Liver (tissue), 9 donors: ENCODE measurements around the gene AJAP1. TPM values are rescaled to one million over a fixed set of nuclear protein-coding genes. Genes with fewer than 3 reads are reported as not detected.

Experiments
- DNase-seq: peaks from one replicate; pipeline ENCODE4 v3.0.0-alpha.2; 2017; ENCODE audit warnings: low spot score
- H3K27ac ChIP-seq, 2 donors: one replicate each; pipeline ENCODE4 v1.7.0; 2013; ENCODE audit warnings: inconsistent platforms in 2 of 2, low read length in 2 of 2, control low read depth in 1 of 2, low read depth in 1 of 2, mild to moderate bottlenecking in 1 of 2
- H3K27me3 ChIP-seq, 4 donors: one replicate each; pipeline versions ENCODE4 v1.6.1 to v1.7.0; 2013; ENCODE audit warnings: low read length in 3 of 4, inconsistent platforms in 1 of 4, mild to moderate bottlenecking in 1 of 4, moderate library complexity in 1 of 4; ENCODE audit not compliant: control insufficient read depth in 4 of 4, insufficient read depth in 4 of 4
- H3K36me3 ChIP-seq, 4 donors: one replicate each; pipeline versions ENCODE4 v1.6.1 to v1.7.0; 2013; ENCODE audit warnings: low read length in 3 of 4, mild to moderate bottlenecking in 3 of 4, low read depth in 1 of 4, moderate library complexity in 1 of 4; ENCODE audit not compliant: control insufficient read depth in 4 of 4, insufficient read depth in 3 of 4
- H3K4me1 ChIP-seq, 4 donors: one replicate each; pipeline versions ENCODE4 v1.6.1 to v1.7.0; 2013; ENCODE audit warnings: low read length in 3 of 4, mild to moderate bottlenecking in 3 of 4, moderate library complexity in 1 of 4; ENCODE audit not compliant: control insufficient read depth in 4 of 4, insufficient read depth in 4 of 4
- H3K4me3 ChIP-seq, 3 donors: one replicate each; pipeline versions ENCODE4 v1.6.1 to v1.7.0; 2013; ENCODE audit warnings: low read length in 3 of 3, control low read depth in 1 of 3, low read depth in 1 of 3, mild to moderate bottlenecking in 1 of 3
- H3K9ac ChIP-seq, 2 donors: one replicate each; pipeline ENCODE4 v1.7.0; 2013; ENCODE audit warnings: low read length in 2 of 2, mild to moderate bottlenecking in 2 of 2, moderate library complexity in 2 of 2, control low read depth in 1 of 2, low read depth in 1 of 2
- H3K9me3 ChIP-seq, 4 donors: one replicate each; pipeline versions ENCODE4 v1.6.1 to v1.7.0; 2013; ENCODE audit warnings: low read length in 3 of 4; ENCODE audit not compliant: control insufficient read depth in 4 of 4
- ATF3 ChIP-seq: IDR thresholded peaks from 2 replicates; pipeline ENCODE4 v1.6.1; 2016; ENCODE audit warnings: antibody characterized with exemption
- CTCF ChIP-seq: fragments of 150-350 bp; IDR thresholded peaks from 2 replicates; pipeline ENCODE4 v1.5.1; 2017; ENCODE audit warnings: improper control_type of control experiment, low read depth, low read length; ENCODE audit not compliant: missing input control
- EGR1 ChIP-seq, 2 donors: IDR thresholded peaks; 2 replicates each; pipeline ENCODE4 v1.6.1; 2016 to 2018; ENCODE audit warnings: antibody characterized with exemption in 2 of 2, low read depth in 2 of 2
- FOXA1 ChIP-seq: IDR thresholded peaks from 2 replicates; pipeline ENCODE4 v1.6.1; 2016; ENCODE audit warnings: antibody characterized with exemption
- FOXA2 ChIP-seq: IDR thresholded peaks from 2 replicates; pipeline ENCODE4 v1.6.1; 2016; ENCODE audit warnings: antibody characterized with exemption
- GABPA ChIP-seq, 2 donors: IDR thresholded peaks in 1 of 2; conservative IDR thresholded peaks in 1 of 2; 2 replicates each; pipeline ENCODE4 v1.6.1; 2016; ENCODE audit warnings: antibody characterized with exemption in 2 of 2, mild to moderate bottlenecking in 1 of 2, moderate library complexity in 1 of 2
- HNF4A ChIP-seq, 2 donors: conservative IDR thresholded peaks; 2 replicates each; pipeline ENCODE4 v1.6.1; 2016; ENCODE audit warnings: antibody characterized with exemption in 2 of 2, mild to moderate bottlenecking in 2 of 2
- JUND ChIP-seq, 2 donors: IDR thresholded peaks; 2 replicates each; pipeline ENCODE4 v1.6.1; 2016; ENCODE audit warnings: antibody characterized with exemption in 2 of 2
- MAX ChIP-seq: IDR thresholded peaks from 2 replicates; pipeline ENCODE4 v1.6.1; 2016; ENCODE audit warnings: antibody characterized with exemption
- NR2F2 ChIP-seq: IDR thresholded peaks from 2 replicates; pipeline ENCODE4 v1.6.1; 2016; ENCODE audit warnings: antibody characterized with exemption
- RAD21 ChIP-seq, 2 donors: IDR thresholded peaks; 2 replicates each; pipeline ENCODE4 v1.6.1; 2016; ENCODE audit warnings: antibody characterized with exemption in 2 of 2, mild to moderate bottlenecking in 2 of 2
- REST ChIP-seq: IDR thresholded peaks from 2 replicates; pipeline ENCODE4 v1.6.1; 2016; ENCODE audit warnings: antibody characterized with exemption, mild to moderate bottlenecking
- RXRA ChIP-seq, 2 donors: IDR thresholded peaks; 2 replicates each; pipeline ENCODE4 v1.6.1; 2017 to 2018; ENCODE audit warnings: antibody characterized with exemption in 2 of 2, mild to moderate bottlenecking in 1 of 2
- SP1 ChIP-seq: IDR thresholded peaks from 2 replicates; pipeline ENCODE4 v1.6.1; 2018; ENCODE audit warnings: antibody characterized with exemption, mild to moderate bottlenecking
- YY1 ChIP-seq: IDR thresholded peaks from 2 replicates; pipeline ENCODE4 v1.6.1; 2016; ENCODE audit warnings: antibody characterized with exemption, mild to moderate bottlenecking
- ZBTB33 ChIP-seq: IDR thresholded peaks from 2 replicates; pipeline ENCODE4 v1.6.1; 2016; ENCODE audit warnings: antibody characterized with exemption
- WGBS: extraction: QIAGEN DNeasy Blood & Tissue Kit; methylation state at CpG from one replicate; pipeline ENCODE4 v1.1.7; 2013; 5-methylcytosine and 5-hydroxymethylcytosine counted together
- polyA plus RNA-seq, 2 donors: library from polyadenylated mRNA; stranded (reverse) in 1 of 2; unstranded in 1 of 2; fragments of 200-250 nt in 1 of 2; fragments of >200 nt in 1 of 2; fragmentation: Nextera tagmentation in 1 of 2; extraction: Ambion mirVana in 1 of 2; gene quantifications; one replicate each; pipeline versions ENCODE4 v1.2.1 to v1.2.3, GENCODE V29; 2013 to 2015
- total RNA-seq, 2 donors: library from RNA; depleted of rRNA; stranded (reverse); fragments of >200 nt; gene quantifications; one replicate each; pipeline ENCODE4 v1.2.3, GENCODE V29; 2014
- donor health status: healthy.
- donor health status: healthy.
- donor health status: healthy.
- donor health status: healthy.
- donor health status: healthy.

Gene AJAP1
- total and polyA plus RNA-seq, 4 donors = under 0.01 to 0.21 (median 0.08) TPM; not detected in 1

GRCh38 chr1:4771721-4772120, 117.3 kb downstream of the AJAP1 start:
- no peaks in the 10 kb centered on the region for H3K36me3 ChIP-seq
- no peak overlapping the region for H3K27ac ChIP-seq
- TF ChIP-seq GABPA (IDR thresholded peaks at IDR 0.05 in 1 of 2, conservative IDR thresholded peaks at IDR 0.05 in 1 of 2) (no peak), FOXA1 (no peak), REST (no peak), MAX (no peak), CTCF (no peak), YY1 (no peak), EGR1 (IDR thresholded peaks at IDR 0.05; ENCODE audit: low read depth in 2 of 2) (no peak), HNF4A (conservative IDR thresholded peaks at IDR 0.05) (no peak)
- no peak for DNase-seq
- H3K4me3 ChIP-seq = no peak overlapping the region
- 80% methylated on average over 8 of the region's 8 CpGs for WGBS
- H3K4me1 ChIP-seq = no peaks in the 10 kb centered on the region
- no peak overlapping the region for H3K9ac ChIP-seq
- H3K27me3 ChIP-seq = no peaks in the 10 kb centered on the region
- no peaks in the 10 kb centered on the region for H3K9me3 ChIP-seq

- no peak for TF ChIP-seq HNF4A (conservative IDR thresholded peaks at IDR 0.05)
- no peak for TF ChIP-seq MAX
- no peak for TF ChIP-seq RXRA (IDR thresholded peaks at IDR 0.05)
- TF ChIP-seq SP1 = no peak
- TF ChIP-seq CTCF = no peak
- no peak for TF ChIP-seq ZBTB33
- no peak for TF ChIP-seq JUND (IDR thresholded peaks at IDR 0.05)
- TF ChIP-seq NR2F2 = no peak
- TF ChIP-seq RAD21 (IDR thresholded peaks at IDR 0.05) = no peak
- no peak for TF ChIP-seq FOXA2
- no peak for TF ChIP-seq ATF3
- TF ChIP-seq REST = no peak
- TF ChIP-seq GABPA (IDR thresholded peaks at IDR 0.05 in 1 of 2, conservative IDR thresholded peaks at IDR 0.05 in 1 of 2) = no peak
- Histone ChIP-seq H3K9me3 (no peaks in the 10 kb centered on the region), H3K9ac (no peak overlapping the region), H3K27me3 (no peaks in the 10 kb centered on the region), H3K36me3 (no peaks in the 10 kb centered on the region), H3K4me3 (no peak overlapping the region), H3K4me1 (no peaks in the 10 kb centered on the region), H3K27ac (no peak overlapping the region)
- WGBS = 83% methylated on average over 37 of the region's 37 CpGs
- no peak for DNase-seq
Measured at GRCh38 chr1:4772294-4773010, 118.0 kb downstream of the AJAP1 start.
